Neutrophil (primary cell): ENCODE measurements around the gene ALDH8A1.

Experiments used
- H3K27ac ChIP-seq: fragments of 200-600 bp; sonication (generic); 2 replicates; pipeline ENCODE4 v1.5.1; 2016; ENCODE audit warnings: mild to moderate bottlenecking, moderate library complexity
- H3K27me3 ChIP-seq: fragments of 200-600 bp; sonication (generic); 2 replicates; pipeline ENCODE4 v1.6.0; 2016; ENCODE audit warnings: mild to moderate bottlenecking
- H3K36me3 ChIP-seq: fragments of 200-600 bp; sonication (generic); 2 replicates; pipeline ENCODE4 v1.5.1; 2017
- H3K4me1 ChIP-seq, 2 experiments: fragments of 200-600 bp in 1 of 2; sonication (generic) in 1 of 2; 1 replicate in 1 of 2; 2 replicates in 1 of 2; pipeline versions ENCODE4 v1.5.1 to v1.6.1; 2013 to 2016; ENCODE audit warnings: low read depth in 1 of 2, low read length in 1 of 2, mild to moderate bottlenecking in 1 of 2, moderate library complexity in 1 of 2; ENCODE audit not compliant: control insufficient read depth in 1 of 2, insufficient read depth in 1 of 2
- H3K4me3 ChIP-seq, 2 experiments: fragments of 200-600 bp in 1 of 2; sonication (generic) in 1 of 2; 1 replicate in 1 of 2; 2 replicates in 1 of 2; pipeline ENCODE4 v1.5.1; 2013 to 2016; ENCODE audit warnings: low read depth in 1 of 2, low read length in 1 of 2, mild to moderate bottlenecking in 1 of 2, moderate library complexity in 1 of 2
- H3K9me3 ChIP-seq: fragments of 200-600 bp; sonication (generic); 2 replicates; pipeline ENCODE4 v1.5.1; 2016
- CTCF ChIP-seq: fragments of 200-600 bp; sonication (generic); IDR thresholded peaks from 2 replicates; pipeline ENCODE4 v1.5.1; 2016; ENCODE audit warnings: antibody characterized with exemption

The ALDH8A1 gene

DNA sequence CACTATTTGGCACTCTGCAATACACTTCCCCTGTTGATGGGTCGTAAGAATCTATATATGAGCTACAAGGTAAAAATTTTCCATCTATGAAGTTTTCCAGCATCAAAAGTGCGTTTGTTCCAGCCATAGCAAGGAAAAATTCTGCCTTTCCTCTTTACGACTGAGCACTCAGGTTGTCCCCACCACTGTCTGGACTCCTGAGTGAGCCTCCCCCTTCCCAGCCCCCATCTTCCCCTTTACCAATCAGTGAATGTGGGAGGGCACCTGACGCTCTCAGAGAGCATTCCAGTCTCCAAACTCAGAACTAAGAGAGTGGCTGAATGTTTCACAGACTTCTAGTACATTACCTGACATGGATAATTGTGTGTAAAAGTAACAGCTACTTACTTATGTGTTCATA, at the start of gene ALDH8A1:
Gene ALDH8A1, minus strand, starts transcription at position 175 of the 400 bp plus-strand sequence. Its CDS starts 48 bp downstream, at position 127.
- Histone ChIP-seq H3K4me3 (no peak within 1 kb of the TSS), H3K36me3 (no peaks in the 10 kb centered on the region), H3K9me3 (no peaks in the 10 kb centered on the region), H3K27ac (no peak within 1 kb of the TSS), H3K27me3 (no peaks in the 10 kb centered on the region), H3K4me1 (no peaks in the 10 kb centered on the region)
- TF ChIP-seq CTCF, result no peak

DNA sequence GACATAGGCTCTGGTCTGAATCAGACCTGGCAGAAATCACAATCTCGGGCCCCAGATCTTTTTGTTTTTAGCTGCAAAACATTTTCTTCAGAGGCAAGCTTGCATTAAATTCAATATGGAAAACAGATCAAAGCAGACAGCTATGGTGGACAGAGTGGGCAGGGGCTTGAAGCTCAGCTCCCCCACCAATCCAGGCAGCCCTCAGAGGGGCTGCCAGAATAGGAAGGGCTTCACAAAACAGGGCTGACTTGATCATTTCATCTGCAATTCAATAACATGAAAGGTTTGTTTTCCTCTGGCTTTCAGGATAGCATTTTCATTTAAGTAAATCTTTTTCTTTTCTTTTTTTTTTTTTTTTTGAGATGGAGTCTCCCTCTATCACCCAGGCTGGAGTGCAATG, 49.2 kb upstream of the ALDH8A1 start:
- TF ChIP-seq CTCF, result no peak
- no peak overlapping the region for H3K4me3 ChIP-seq
- no peaks in the 10 kb centered on the region for H3K9me3 ChIP-seq
- no peaks in the 10 kb centered on the region for H3K4me1 ChIP-seq
- H3K27me3 ChIP-seq, result no peaks in the 10 kb centered on the region
- H3K36me3 ChIP-seq, result peaks cover 31% of the 10 kb centered on the region
- no peak overlapping the region for H3K27ac ChIP-seq

- no peak for TF ChIP-seq CTCF
- Histone ChIP-seq H3K4me1 (no peaks in the 10 kb centered on the region), H3K27me3 (no peaks in the 10 kb centered on the region), H3K4me3 (no peak overlapping the region), H3K36me3 (peaks cover 44% of the 10 kb centered on the region), H3K27ac (no peak overlapping the region), H3K9me3 (no peaks in the 10 kb centered on the region)
These were observed 47.5 kb upstream of the ALDH8A1 start for GRCh38 chr6:134997133-134997995.

DNA sequence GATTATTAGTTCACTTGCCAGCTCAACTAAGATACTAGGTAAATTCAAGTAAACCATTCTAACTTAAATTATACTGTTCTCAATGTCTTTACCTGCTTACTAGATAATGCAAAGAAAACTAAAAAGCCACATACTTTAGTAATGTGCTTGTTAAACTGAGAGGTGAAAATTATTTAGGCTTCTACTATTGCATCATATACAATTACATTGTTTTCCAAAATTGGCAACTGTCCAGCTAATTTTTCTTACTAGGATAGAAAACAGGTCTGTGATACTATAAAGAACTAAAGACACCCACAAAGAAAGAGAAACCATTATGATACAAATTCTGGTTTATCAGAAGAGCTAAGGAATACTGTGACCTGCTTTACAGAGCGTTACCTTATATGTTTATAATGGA, 45.6 kb upstream of the ALDH8A1 start:
- Histone ChIP-seq H3K27ac (no peak overlapping the region), H3K27me3 (no peaks in the 10 kb centered on the region), H3K4me1 (no peaks in the 10 kb centered on the region), H3K36me3 (peaks cover 61% of the 10 kb centered on the region), H3K9me3 (no peaks in the 10 kb centered on the region), H3K4me3 (no peak overlapping the region)
- TF ChIP-seq CTCF, result no peak

DNA sequence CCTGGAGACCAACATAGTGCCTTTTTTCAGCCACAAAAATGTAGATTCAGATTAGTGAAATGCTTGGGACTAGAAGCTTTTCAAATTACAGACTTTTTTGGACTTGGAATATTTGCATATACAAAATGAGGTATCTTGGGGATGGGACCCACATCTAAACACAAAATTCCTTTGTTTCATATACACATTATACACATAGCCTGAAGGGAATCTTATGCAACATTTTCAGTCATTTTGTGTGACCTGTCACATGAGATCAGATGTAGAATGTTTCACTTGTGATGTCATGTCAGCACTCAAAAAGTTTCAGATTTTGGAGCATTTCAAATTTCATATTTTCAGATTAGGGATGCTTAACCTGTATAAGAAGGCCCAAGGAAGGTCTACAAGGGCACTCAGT, 44.5 kb upstream of the ALDH8A1 start:
- H3K27ac ChIP-seq, result no peak overlapping the region
- H3K9me3 ChIP-seq, result no peaks in the 10 kb centered on the region
- no peak overlapping the region for H3K4me3 ChIP-seq
- H3K27me3 ChIP-seq, result no peaks in the 10 kb centered on the region
- H3K4me1 ChIP-seq, result no peaks in the 10 kb centered on the region
- no peak for TF ChIP-seq CTCF
- peaks cover 72% of the 10 kb centered on the region for H3K36me3 ChIP-seq
